ENCODE results near the gene FAM156A. TPM values are rescaled to one million over a fixed set of nuclear protein-coding genes. Genes with fewer than 3 reads are reported as not detected.
A peak's percentile ranks its signal among the peaks of the same experiment; 100 is the strongest.

The FAM156A gene
- total RNA-seq, 4 donors from 2014 or later = 14.9 to 89.4 (median 32.9) TPM

GRCh38 chrX:53001958-53002357, 43.6 kb upstream of the FAM156A start:
- no peak overlapping the region for H3K4me3 ChIP-seq
- TF ChIP-seq EP300 (IDR thresholded peaks at IDR 0.05) (no peak), POLR2A (IDR thresholded peaks at IDR 0.05) (no peak)
- TF ChIP-seq, protein P1, sequence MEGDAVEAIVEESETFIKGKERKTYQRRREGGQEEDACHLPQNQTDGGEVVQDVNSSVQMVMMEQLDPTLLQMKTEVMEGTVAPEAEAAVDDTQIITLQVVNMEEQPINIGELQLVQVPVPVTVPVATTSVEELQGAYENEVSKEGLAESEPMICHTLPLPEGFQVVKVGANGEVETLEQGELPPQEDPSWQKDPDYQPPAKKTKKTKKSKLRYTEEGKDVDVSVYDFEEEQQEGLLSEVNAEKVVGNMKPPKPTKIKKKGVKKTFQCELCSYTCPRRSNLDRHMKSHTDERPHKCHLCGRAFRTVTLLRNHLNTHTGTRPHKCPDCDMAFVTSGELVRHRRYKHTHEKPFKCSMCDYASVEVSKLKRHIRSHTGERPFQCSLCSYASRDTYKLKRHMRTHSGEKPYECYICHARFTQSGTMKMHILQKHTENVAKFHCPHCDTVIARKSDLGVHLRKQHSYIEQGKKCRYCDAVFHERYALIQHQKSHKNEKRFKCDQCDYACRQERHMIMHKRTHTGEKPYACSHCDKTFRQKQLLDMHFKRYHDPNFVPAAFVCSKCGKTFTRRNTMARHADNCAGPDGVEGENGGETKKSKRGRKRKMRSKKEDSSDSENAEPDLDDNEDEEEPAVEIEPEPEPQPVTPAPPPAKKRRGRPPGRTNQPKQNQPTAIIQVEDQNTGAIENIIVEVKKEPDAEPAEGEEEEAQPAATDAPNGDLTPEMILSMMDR (IDR thresholded peaks at IDR 0.05) = no peak
- no peaks in the 10 kb centered on the region for H3K9me3 ChIP-seq
- H3K27ac ChIP-seq = no peak overlapping the region
- peaks cover 0 to 46% of the 10 kb centered on the region in 2 donors for H3K27me3 ChIP-seq
- no peaks in the 10 kb centered on the region for H3K36me3 ChIP-seq
- 56 to 58% methylated on average over 2 of the region's 2 CpGs for WGBS, 2 donors
- peaks cover 0 to 4% (median 0%) of the 10 kb centered on the region in 4 donors for H3K4me1 ChIP-seq
- DNase-seq (ENCODE audit: low spot score in 2 of 2) = no peak

- H3K36me3 ChIP-seq = no peaks in the 10 kb centered on the region
- no peak for TF ChIP-seq POLR2A (IDR thresholded peaks at IDR 0.05)
- TF ChIP-seq, protein P1 (IDR thresholded peaks at IDR 0.05) = no peak
- TF ChIP-seq EP300 (IDR thresholded peaks at IDR 0.05) = no peak
- no peaks in the 10 kb centered on the region for H3K9me3 ChIP-seq
- DNase-seq (ENCODE audit: low spot score in 2 of 2) = no peak
- H3K4me1 ChIP-seq = peaks cover 0 to 8% (median 0%) of the 10 kb centered on the region in 4 donors
- H3K27me3 ChIP-seq = peaks cover 0 to 45% of the 10 kb centered on the region in 2 donors
- no peak overlapping the region for H3K27ac ChIP-seq
- 53 to 72% methylated on average over 17 to 36 of the region's 36 CpGs for WGBS, 2 donors
- H3K4me3 ChIP-seq = no peak overlapping the region
Observed at GRCh38 chrX:53000447-53001135, 42.3 kb upstream of the FAM156A start.

DNA sequence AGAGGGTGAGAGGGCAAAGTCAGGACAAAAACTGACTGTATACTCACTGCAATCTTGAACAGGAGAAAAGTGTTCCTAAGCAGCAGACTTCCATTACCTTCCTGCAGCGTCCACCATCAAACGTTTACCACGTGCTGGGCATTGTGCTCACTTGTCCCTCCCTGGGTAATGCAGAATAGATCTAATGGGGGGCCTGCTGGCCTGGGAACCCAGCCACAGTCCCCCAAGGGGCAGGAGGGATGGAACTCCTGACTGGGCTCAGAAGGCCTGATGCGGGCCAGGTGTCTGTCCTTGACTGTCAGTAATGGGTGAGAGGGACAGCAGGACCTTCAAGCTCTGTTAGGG, 37.6 kb upstream of the FAM156A start:
- Histone ChIP-seq H3K27ac (peak overlapping the region; percentile 53 to 92 (median 85)), H3K27me3 (peaks cover 0 to 28% of the 10 kb centered on the region in 2 donors), H3K36me3 (no peaks in the 10 kb centered on the region), H3K9me3 (no peaks in the 10 kb centered on the region), H3K4me3 (peak overlapping the region in 3 of 4 donors; percentile 39 to 60 (median 55)), H3K4me1 (peaks cover 0 to 18% (median 0%) of the 10 kb centered on the region in 4 donors)
- 48% methylated on average over 4 of the region's 4 CpGs; no CpG with 5 or more reads in 1 of the 2 donors for WGBS, 2 donors
- DNase-seq (ENCODE audit: low spot score in 2 of 2) = no peak
- TF ChIP-seq EP300 (IDR thresholded peaks at IDR 0.05) (no peak), POLR2A (IDR thresholded peaks at IDR 0.05) (no peak)
- TF ChIP-seq, protein P1 (IDR thresholded peaks at IDR 0.05) = no peak

GRCh38 chrX:52995135-52995986, 37.0 kb upstream of the FAM156A start:
- Histone ChIP-seq H3K27me3 (peaks cover 0 to 22% of the 10 kb centered on the region in 2 donors), H3K4me3 (peak overlapping the region; percentile 42 to 60 (median 54)), H3K4me1 (peaks cover 0 to 18% (median 0%) of the 10 kb centered on the region in 4 donors), H3K36me3 (no peaks in the 10 kb centered on the region), H3K27ac (peak overlapping the region; percentile 53 to 92 (median 85)), H3K9me3 (no peaks in the 10 kb centered on the region)
- TF ChIP-seq, protein P1 (IDR thresholded peaks at IDR 0.05) = peak; percentile 56 to 94 (median 74)
- TF ChIP-seq POLR2A (IDR thresholded peaks at IDR 0.05) (no peak), EP300 (IDR thresholded peaks at IDR 0.05) (peak; percentile 45 to 69)
- WGBS, 2 donors = 1 to 43% methylated on average over 18 to 45 of the region's 46 CpGs
- peak; percentile 86 to 87 for DNase-seq (ENCODE audit: low spot score in 2 of 2)

Data from tibial nerve (tissue), 4 donors.